Effector memory CD4-positive, alpha-beta T cell (primary cell): ENCODE measurements around the gene CATSPERZ.
A peak's percentile ranks its signal among the peaks of the same experiment; 100 is the strongest.

ENCODE experiments used
- DNase-seq, 3 donors: peaks; one replicate each; pipeline ENCODE4 v3.0.0-alpha.2; 2020
- H3K27ac ChIP-seq: 2 replicates; pipeline ENCODE4 v1.7.0; 2013; ENCODE audit warnings: mild to moderate bottlenecking, low read length, moderate library complexity; ENCODE audit not compliant: insufficient read depth, poor library complexity, severe bottlenecking
- H3K27me3 ChIP-seq: replicated peaks from 2 replicates; pipeline ENCODE4 v1.7.0; 2013; ENCODE audit warnings: mild to moderate bottlenecking, low read length; ENCODE audit not compliant: insufficient read depth, control insufficient read depth, poor library complexity, severe bottlenecking
- H3K36me3 ChIP-seq: 2 replicates; pipeline ENCODE4 v1.7.0; 2013; ENCODE audit warnings: mild to moderate bottlenecking, low read length, moderate library complexity; ENCODE audit not compliant: control insufficient read depth, insufficient read depth
- H3K4me1 ChIP-seq: 2 replicates; pipeline ENCODE4 v1.7.0; 2013; ENCODE audit warnings: low read length, mild to moderate bottlenecking; ENCODE audit not compliant: control insufficient read depth, insufficient read depth, poor library complexity, severe bottlenecking
- H3K4me3 ChIP-seq: 2 replicates; pipeline ENCODE4 v1.7.0; 2013; ENCODE audit warnings: low read length, low read depth, mild to moderate bottlenecking; ENCODE audit not compliant: insufficient read depth, poor library complexity, severe bottlenecking
- H3K9me3 ChIP-seq: 2 replicates; pipeline ENCODE4 v1.7.0; 2013; ENCODE audit warnings: mild to moderate bottlenecking, low read length, moderate library complexity; ENCODE audit not compliant: control insufficient read depth

CATSPERZ gene

GRCh38 chr11:64263021-64263946, 36.9 kb upstream of the CATSPERZ start:
- no peak for DNase-seq
- no peaks in the 10 kb centered on the region for H3K4me1 ChIP-seq
- no peaks in the 10 kb centered on the region for H3K27me3 ChIP-seq
- H3K27ac ChIP-seq, result no peak overlapping the region
- peaks cover 6% of the 10 kb centered on the region for H3K36me3 ChIP-seq
- H3K4me3 ChIP-seq, result no peak overlapping the region
- no peaks in the 10 kb centered on the region for H3K9me3 ChIP-seq

- H3K4me3 ChIP-seq, result no peak overlapping the region
- no peaks in the 10 kb centered on the region for H3K27me3 ChIP-seq
- no peaks in the 10 kb centered on the region for H3K9me3 ChIP-seq
- DNase-seq, result no peak
- H3K27ac ChIP-seq, result no peak overlapping the region
- H3K4me1 ChIP-seq, result peaks cover 6% of the 10 kb centered on the region
- peaks cover 6% of the 10 kb centered on the region for H3K36me3 ChIP-seq
Measured at GRCh38 chr11:64263947-64264317, 36.2 kb upstream of the CATSPERZ start.

DNA sequence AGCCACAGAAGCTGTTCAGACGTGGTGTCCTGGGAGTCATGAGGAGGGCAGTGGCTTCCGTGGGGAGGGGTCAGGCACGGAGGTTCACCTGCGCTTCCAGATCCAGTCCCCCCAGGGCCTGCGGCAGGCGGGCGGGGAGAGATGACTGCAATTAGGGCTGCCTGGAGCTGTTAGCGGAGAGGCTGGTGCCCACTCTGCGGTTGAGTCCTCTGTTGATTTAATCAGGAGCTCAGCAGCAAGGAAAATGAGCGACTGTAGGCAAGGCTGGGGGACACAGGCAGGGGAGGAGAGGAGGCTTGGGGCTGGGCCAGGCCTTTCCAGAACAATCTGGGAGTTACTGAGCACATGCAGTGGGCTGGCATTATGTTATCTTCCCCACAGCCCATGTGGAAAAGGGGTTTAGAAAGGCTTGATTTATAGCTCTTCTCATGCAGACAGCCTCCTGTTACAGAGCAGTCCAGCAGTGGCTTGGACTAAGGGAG, 35.7 kb upstream of the CATSPERZ start:
- no peaks in the 10 kb centered on the region for H3K27me3 ChIP-seq
- peaks cover 8% of the 10 kb centered on the region for H3K4me1 ChIP-seq
- H3K4me3 ChIP-seq, result no peak overlapping the region
- DNase-seq, result no peak
- H3K9me3 ChIP-seq, result no peaks in the 10 kb centered on the region
- H3K36me3 ChIP-seq, result peaks cover 6% of the 10 kb centered on the region
- H3K27ac ChIP-seq, result no peak overlapping the region

GRCh38 chr11:64265176-64266160, 34.7 kb upstream of the CATSPERZ start:
- Histone ChIP-seq H3K36me3 (peaks cover 6% of the 10 kb centered on the region), H3K27ac (no peak overlapping the region), H3K4me3 (no peak overlapping the region), H3K27me3 (no peaks in the 10 kb centered on the region), H3K4me1 (peaks cover 8% of the 10 kb centered on the region), H3K9me3 (no peaks in the 10 kb centered on the region)
- no peak for DNase-seq

GRCh38 chr11:64266339-64266738, 33.8 kb upstream of the CATSPERZ start:
- no peak overlapping the region for H3K4me3 ChIP-seq
- H3K9me3 ChIP-seq, result no peaks in the 10 kb centered on the region
- H3K4me1 ChIP-seq, result peaks cover 8% of the 10 kb centered on the region
- no peaks in the 10 kb centered on the region for H3K27me3 ChIP-seq
- H3K27ac ChIP-seq, result no peak overlapping the region
- H3K36me3 ChIP-seq, result peaks cover 6% of the 10 kb centered on the region
- DNase-seq, result no peak

- no peaks in the 10 kb centered on the region for H3K9me3 ChIP-seq
- H3K4me3 ChIP-seq, result no peak overlapping the region
- H3K27me3 ChIP-seq, result no peaks in the 10 kb centered on the region
- H3K4me1 ChIP-seq, result peaks cover 12% of the 10 kb centered on the region
- no peak for DNase-seq
- peaks cover 6% of the 10 kb centered on the region for H3K36me3 ChIP-seq
- no peak overlapping the region for H3K27ac ChIP-seq
Measured at GRCh38 chr11:64267207-64267945, 32.8 kb upstream of the CATSPERZ start.

- Histone ChIP-seq H3K4me1 (peaks cover 12% of the 10 kb centered on the region), H3K9me3 (no peaks in the 10 kb centered on the region), H3K4me3 (peak overlapping the region; percentile 61), H3K36me3 (peaks cover 6% of the 10 kb centered on the region), H3K27me3 (no peaks in the 10 kb centered on the region), H3K27ac (peak overlapping the region; percentile 98)
- DNase-seq, result no peak
Measured at GRCh38 chr11:64268025-64268892, 31.9 kb upstream of the CATSPERZ start.

GRCh38 chr11:64268893-64269539, 31.1 kb upstream of the CATSPERZ start:
- Histone ChIP-seq H3K9me3 (no peaks in the 10 kb centered on the region), H3K36me3 (peaks cover under 1% of the 10 kb centered on the region), H3K27ac (peak overlapping the region; percentile 98), H3K27me3 (no peaks in the 10 kb centered on the region), H3K4me1 (peaks cover 12% of the 10 kb centered on the region), H3K4me3 (peak overlapping the region; percentile 61)
- DNase-seq, result no peak
